ENCODE results near the gene PCP4L1. TPM values are rescaled to one million over a fixed set of nuclear protein-coding genes. Genes with fewer than 3 reads are reported as not detected.

PCP4L1 gene
- total RNA-seq, 4 donors from 2014 or later: 0.56 to 0.63 TPM; not detected in 2

DNA sequence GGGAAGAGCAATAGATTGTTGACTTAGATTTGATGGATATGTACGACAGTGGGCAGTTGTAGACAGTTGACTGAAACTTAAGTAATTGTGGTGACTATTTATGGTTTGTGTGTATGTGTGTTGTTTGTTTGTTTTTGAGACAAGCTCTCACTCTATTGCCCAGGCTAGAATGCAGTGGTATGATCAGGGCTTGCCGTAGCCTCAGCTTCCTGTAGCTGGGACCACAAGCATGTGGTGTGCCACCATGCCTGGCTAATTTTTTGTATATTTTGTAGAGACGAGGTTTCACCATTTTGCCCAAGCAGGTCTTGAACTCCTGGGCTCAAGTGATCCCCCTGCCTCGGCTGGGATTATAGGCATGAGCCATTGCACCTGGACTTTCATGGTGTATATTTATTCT is 65.5 kb downstream of the PCP4L1 start:
- TF ChIP-seq CTCF (IDR thresholded peaks at IDR 0.05): no peak
- DNase-seq (ENCODE audit: low spot score): no peak
- no peak for ATAC-seq (ENCODE audit: low FRiP score)

DNA sequence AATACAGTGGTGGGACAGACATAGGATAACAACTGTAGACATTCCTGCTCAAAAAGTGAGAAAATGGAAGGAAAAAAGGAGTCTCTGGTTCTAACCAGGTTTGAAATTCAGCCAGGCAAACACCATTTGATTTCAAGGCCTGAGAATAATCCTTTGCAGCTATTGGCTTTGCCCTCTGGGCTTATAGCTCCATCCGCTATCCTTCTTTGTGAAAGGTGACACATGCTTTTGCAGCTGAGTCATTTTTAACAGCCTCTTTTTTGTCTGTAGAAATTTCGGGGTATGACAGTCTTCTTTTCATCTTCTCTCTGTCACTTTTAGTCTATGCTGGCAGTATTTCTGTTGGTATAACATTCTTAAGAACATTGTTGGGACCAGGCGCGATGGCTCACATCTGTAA is 71.8 kb downstream of the PCP4L1 start:
- TF ChIP-seq CTCF (IDR thresholded peaks at IDR 0.05): no peak
- ATAC-seq (ENCODE audit: low FRiP score) (no peak), DNase-seq (ENCODE audit: low spot score) (no peak)

GRCh38 chr1:161333166-161333565 is 74.6 kb downstream of the PCP4L1 start:
- no peak for TF ChIP-seq CTCF (IDR thresholded peaks at IDR 0.05)
- DNase-seq (ENCODE audit: low spot score) (no peak), ATAC-seq (ENCODE audit: low FRiP score) (no peak)

Other genes with a start within 250 kb of the PCP4L1 start
- gene F11R, start 237.6 kb upstream of the PCP4L1 start, total RNA-seq: 10 to 100 TPM; 31.7 to 52.8 (median 44.4) TPM
- 10 to 100 TPM; 26.0 to 43.1 (median 30.5) TPM for gene TSTD1, start 219.8 kb upstream of the PCP4L1 start, total RNA-seq
- gene USF1, start 212.8 kb upstream of the PCP4L1 start, total RNA-seq: 10 to 100 TPM; 44.8 to 87.5 (median 61.4) TPM
- gene ARHGAP30, start 188.9 kb upstream of the PCP4L1 start, total RNA-seq: 10 to 100 TPM in 3 of 4 donors, 1 to 10 TPM in 1; 9.8 to 32.3 (median 24.7) TPM
- gene NECTIN4, start 169.2 kb upstream of the PCP4L1 start, total RNA-seq: under 1 TPM in 1 of 4 donors, not detected in 3; 0.72 TPM
- gene KLHDC9, start 160.4 kb upstream of the PCP4L1 start, total RNA-seq: 1 to 10 TPM in 2 of 4 donors, under 1 TPM in 1, not detected in 1; 0.60 to 2.2 (median 1.5) TPM
- gene PFDN2, start 140.7 kb upstream of the PCP4L1 start, total RNA-seq: 10 to 100 TPM; 30.6 to 90.1 (median 50.0) TPM
- 100 to 1,000 TPM in 1 of 4 donors, 10 to 100 TPM in 3; 28.1 to 122 (median 33.4) TPM for gene NIT1, start 140.6 kb upstream of the PCP4L1 start, total RNA-seq
- gene DEDD, start 126.1 kb upstream of the PCP4L1 start, total RNA-seq: 10 to 100 TPM; 32.0 to 54.8 (median 43.1) TPM
- gene UFC1, start 104.8 kb upstream of the PCP4L1 start, total RNA-seq: 10 to 100 TPM; 73.6 to 96.7 (median 78.4) TPM
- 10 to 100 TPM in 3 of 4 donors, 1 to 10 TPM in 1; 7.8 to 19.5 (median 12.7) TPM for gene USP21, start 99.2 kb upstream of the PCP4L1 start, total RNA-seq
- 10 to 100 TPM; 12.5 to 28.4 (median 13.8) TPM for gene PPOX, start 92.3 kb upstream of the PCP4L1 start, total RNA-seq
- gene B4GALT3, start 81.2 kb upstream of the PCP4L1 start, total RNA-seq: 10 to 100 TPM; 20.6 to 50.7 (median 37.1) TPM
- gene ADAMTS4, start 59.7 kb upstream of the PCP4L1 start, total RNA-seq: 100 to 1,000 TPM in 2 of 4 donors, 10 to 100 TPM in 2; 38.5 to 238 (median 121) TPM
- gene NDUFS2, start 56.4 kb upstream of the PCP4L1 start, total RNA-seq: 100 to 1,000 TPM in 3 of 4 donors, 10 to 100 TPM in 1; 89.4 to 136 (median 122) TPM
- 100 to 1,000 TPM in 3 of 4 donors, 10 to 100 TPM in 1; 96.3 to 346 (median 179) TPM for gene FCER1G, start 43.5 kb upstream of the PCP4L1 start, total RNA-seq
- gene APOA2, start 35.1 kb upstream of the PCP4L1 start, total RNA-seq: not detected
- 10 to 100 TPM in 3 of 4 donors, 1 to 10 TPM in 1; 9.6 to 15.4 (median 13.4) TPM for gene TOMM40L, start 32.7 kb upstream of the PCP4L1 start, total RNA-seq
- not detected for gene NR1I3, start 20.5 kb upstream of the PCP4L1 start, total RNA-seq
- gene MPZ, start 51.2 kb downstream of the PCP4L1 start, total RNA-seq: 1 to 10 TPM; 1.8 to 9.0 (median 4.2) TPM
- gene SDHC, start 55.6 kb downstream of the PCP4L1 start, total RNA-seq: 10 to 100 TPM; 22.9 to 66.3 (median 49.3) TPM
- gene CFAP126, start 109.1 kb downstream of the PCP4L1 start, total RNA-seq: not detected
- gene FCGR2A, start 246.7 kb downstream of the PCP4L1 start, total RNA-seq: 100 to 1,000 TPM; 118 to 222 (median 130) TPM

Data from omental fat pad (tissue), 4 donors.